Neural progenitor cell (in vitro differentiated cells): ENCODE measurements around the gene SLC48A1.

Source experiments
- CTCF ChIP-seq: fragments of 200-600 bp; sonication (generic); IDR thresholded peaks from 2 replicates; pipeline ENCODE4 v1.5.1; 2017; ENCODE audit warnings: antibody characterized with exemption, mild to moderate bottlenecking
- EZH2 ChIP-seq: fragments of 200-600 bp; sonication (generic); IDR thresholded peaks from 2 replicates; pipeline ENCODE4 v1.6.1; 2017; ENCODE audit warnings: antibody characterized with exemption, mild to moderate bottlenecking, moderate library complexity

DNA sequence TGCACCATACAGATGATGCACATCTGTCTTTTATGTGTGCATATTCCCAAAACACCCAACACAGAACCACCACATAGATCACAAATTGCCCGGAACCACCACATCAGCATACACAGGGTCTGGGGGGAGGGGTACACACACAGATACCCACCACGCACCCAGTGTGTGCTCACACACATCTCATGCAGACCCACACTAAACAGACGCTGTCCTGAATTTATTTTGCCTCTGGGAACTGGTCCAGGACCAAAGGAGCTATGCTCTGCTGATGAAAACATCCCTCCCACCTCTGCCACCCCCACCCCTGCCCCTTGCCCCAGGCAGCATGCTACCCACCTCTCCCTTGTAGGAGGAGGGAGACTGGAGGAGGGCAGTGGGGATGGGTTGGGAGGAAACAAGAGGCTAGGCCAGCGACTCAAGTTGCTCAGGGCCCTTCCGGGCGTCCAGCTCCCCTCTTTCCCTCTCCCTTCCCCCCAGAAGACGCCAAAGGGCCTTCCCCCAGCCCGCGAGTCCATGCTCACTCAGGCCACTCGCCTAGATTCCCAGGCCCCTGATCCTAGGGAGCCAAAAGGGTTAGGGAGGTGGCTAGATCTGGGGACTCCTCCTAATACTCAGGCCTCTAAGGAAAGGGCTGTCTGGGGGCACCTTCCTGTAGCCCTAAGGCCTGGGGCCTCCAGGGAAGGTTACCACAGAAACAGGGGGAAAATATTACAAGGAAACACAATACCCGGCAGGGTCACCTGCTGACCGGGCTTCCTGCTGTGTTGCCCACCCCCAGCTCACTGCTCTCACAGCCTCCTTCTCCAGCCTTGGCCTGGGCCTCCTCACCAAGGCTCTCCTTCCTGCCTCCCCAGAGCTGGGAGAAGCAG is 43.6 kb downstream of the SLC48A1 start:
- TF ChIP-seq CTCF (no peak), EZH2 (no peak)
